AG04450 (cell line): Measurements from ENCODE around the gene ARL10. TPM values are rescaled to one million over a fixed set of nuclear protein-coding genes. Genes with fewer than 3 reads are reported as not detected.
"Not testable (repeated sequence)": the region's sequence is repeated elsewhere in the genome, so short reads cannot be mapped to it uniquely, and the experiment has no call there.

ENCODE experiments used
- CTCF ChIA-PET: fragments of 300-600, 350-600 bp; formaldehyde crosslinking; extraction: SDS; loops from one replicate; lab custom pipeline; 2022; ENCODE audit warnings: antibody characterized with exemption, inconsistent platforms; lab: Charles Lee
- POLR2A ChIA-PET: fragments of 350-600 bp; formaldehyde crosslinking; extraction: SDS; loops from one replicate; lab custom pipeline; 2021; ENCODE audit warnings: antibody characterized with exemption, inconsistent platforms; lab: Yijun Ruan, JAX
- DNase-seq: peaks from one replicate; pipeline ENCODE4 v3.0.0-alpha.2; 2011; ENCODE audit warnings: low read depth, low spot score
- H3K27ac ChIP-seq: one replicate; pipeline ENCODE4 v1.5.1; 2012; ENCODE audit warnings: low read depth, low read length, control low read depth
- H3K27me3 ChIP-seq: one replicate; pipeline ENCODE4 v1.6.0; 2012; ENCODE audit warnings: low read length; ENCODE audit not compliant: control insufficient read depth, insufficient read depth
- H3K4me3 ChIP-seq: 2 replicates; pipeline ENCODE4 v1.5.1; 2011; ENCODE audit warnings: mild to moderate bottlenecking, low read depth, low read length, control low read depth
- H3K9me3 ChIP-seq: 2 replicates; pipeline ENCODE4 v1.5.1; 2012; ENCODE audit warnings: low read length; ENCODE audit not compliant: control insufficient read depth, insufficient read depth
- polyA plus RNA-seq: library from polyadenylated mRNA; depleted of rRNA; stranded (reverse); fragments of >200 nt; gene quantifications from 2 replicates; pipeline ENCODE4 v1.2.3, GENCODE V29; 2011
- TF ChIP-seq, protein P1 (sequence below): IDR thresholded peaks from 2 replicates; pipeline ENCODE4 v1.5.1; 2011; ENCODE audit warnings: low read depth, low read length, control low read depth, inconsistent platforms

Gene ARL10
- polyA plus RNA-seq, 1 experiment = 5.4 TPM

DNA sequence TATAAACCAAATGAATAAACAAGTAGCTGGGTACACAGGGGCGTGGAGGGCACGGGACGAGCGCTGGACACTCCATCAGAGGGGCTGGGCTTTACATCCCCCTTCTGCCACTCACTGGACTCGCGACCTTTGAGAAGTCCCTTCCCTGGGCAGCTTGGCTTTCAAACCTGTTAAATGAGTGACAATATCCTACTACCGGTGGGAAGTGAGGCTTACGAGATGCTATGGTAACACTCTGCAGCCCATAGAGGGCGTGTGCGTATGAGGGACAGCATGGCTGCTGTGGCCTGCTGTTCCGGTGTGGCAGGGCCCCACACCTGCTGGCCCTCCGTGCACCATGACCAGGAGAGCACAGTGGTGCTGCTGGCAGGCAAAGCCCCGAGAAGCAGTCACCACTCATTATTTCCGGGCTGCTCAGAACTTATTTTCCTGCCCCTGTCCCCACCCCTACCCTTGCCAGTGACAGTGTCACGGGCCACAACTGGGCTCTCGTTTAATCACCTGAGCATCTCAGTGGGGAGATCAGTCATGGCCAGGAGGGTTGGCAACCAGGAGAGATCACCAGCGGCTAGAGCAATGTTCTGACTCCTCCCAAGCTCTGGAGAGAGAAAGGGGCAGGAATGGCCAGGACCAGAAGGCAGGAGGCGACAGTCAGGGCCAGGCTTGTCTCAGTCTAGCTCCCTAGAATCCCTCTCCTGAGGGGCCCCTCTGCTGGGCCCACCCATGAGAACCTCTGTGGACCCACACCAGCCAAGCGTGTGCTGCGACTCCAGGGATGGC, 40.6 kb downstream of the ARL10 start:
- CTCF ChIA-PET = interaction anchor here (0.6 to 2.0 kb wide), 2 partner anchors 26 to 42 kb away, joined by 5 to 10 read pairs; no protein-coding TSS in a partner anchor
- Histone ChIP-seq H3K27me3 (no peaks in the 10 kb centered on the region), H3K9me3 (no peaks in the 10 kb centered on the region; the same call in 1 of the 2 replicates), H3K27ac (no peak overlapping the region), H3K4me3 (no peak overlapping the region)
- TF ChIP-seq, protein P1, sequence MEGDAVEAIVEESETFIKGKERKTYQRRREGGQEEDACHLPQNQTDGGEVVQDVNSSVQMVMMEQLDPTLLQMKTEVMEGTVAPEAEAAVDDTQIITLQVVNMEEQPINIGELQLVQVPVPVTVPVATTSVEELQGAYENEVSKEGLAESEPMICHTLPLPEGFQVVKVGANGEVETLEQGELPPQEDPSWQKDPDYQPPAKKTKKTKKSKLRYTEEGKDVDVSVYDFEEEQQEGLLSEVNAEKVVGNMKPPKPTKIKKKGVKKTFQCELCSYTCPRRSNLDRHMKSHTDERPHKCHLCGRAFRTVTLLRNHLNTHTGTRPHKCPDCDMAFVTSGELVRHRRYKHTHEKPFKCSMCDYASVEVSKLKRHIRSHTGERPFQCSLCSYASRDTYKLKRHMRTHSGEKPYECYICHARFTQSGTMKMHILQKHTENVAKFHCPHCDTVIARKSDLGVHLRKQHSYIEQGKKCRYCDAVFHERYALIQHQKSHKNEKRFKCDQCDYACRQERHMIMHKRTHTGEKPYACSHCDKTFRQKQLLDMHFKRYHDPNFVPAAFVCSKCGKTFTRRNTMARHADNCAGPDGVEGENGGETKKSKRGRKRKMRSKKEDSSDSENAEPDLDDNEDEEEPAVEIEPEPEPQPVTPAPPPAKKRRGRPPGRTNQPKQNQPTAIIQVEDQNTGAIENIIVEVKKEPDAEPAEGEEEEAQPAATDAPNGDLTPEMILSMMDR = no peak
- POLR2A ChIA-PET = interaction anchor here (1.1 kb wide), 1 partner anchor 42 kb away, joined by 3 read pairs; no protein-coding TSS in a partner anchor
- DNase-seq = no peak

DNA sequence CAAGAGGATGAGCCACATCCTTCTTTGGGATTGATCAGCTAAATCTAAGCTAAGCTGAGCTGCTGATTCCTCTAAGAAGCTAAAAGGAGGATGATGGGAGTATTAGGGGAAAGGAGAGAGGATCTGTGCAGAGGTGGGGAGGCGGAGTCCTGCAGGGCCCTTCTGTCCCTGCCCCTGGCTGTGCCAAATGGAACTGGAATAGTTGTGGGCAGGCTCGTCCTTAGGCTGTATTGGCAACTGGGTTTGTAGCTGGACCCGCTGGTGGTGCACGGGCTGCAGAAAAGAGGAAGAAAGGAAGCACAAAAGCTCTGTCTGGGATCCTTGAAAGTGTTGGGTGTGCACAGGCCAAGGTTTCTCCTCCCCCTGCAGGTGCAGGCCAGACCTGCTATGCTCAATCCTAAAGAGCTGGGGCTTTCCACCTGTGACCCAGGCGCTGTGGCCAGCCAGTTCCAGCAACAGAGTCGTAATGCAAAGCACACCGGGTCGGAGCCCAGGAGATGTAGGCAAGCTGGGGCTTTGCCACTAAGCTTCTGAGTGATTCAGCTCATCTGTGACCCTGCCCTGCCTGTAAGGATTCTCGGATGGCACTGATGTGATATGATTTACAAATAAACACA, 41.3 kb downstream of the ARL10 start:
- Histone ChIP-seq H3K4me3 (no peak overlapping the region), H3K9me3 (no peaks in the 10 kb centered on the region; the same call in 1 of the 2 replicates), H3K27me3 (no peaks in the 10 kb centered on the region), H3K27ac (no peak overlapping the region)
- TF ChIP-seq, protein P1 = no peak
- DNase-seq = no peak
- POLR2A ChIA-PET = interaction anchor here (0.9 to 1.1 kb wide), 2 partner anchors 41 to 131 kb away, joined by 3 read pairs; partner anchors contain the start of gene RNF44
- CTCF ChIA-PET = interaction anchor here (2.0 kb wide), 1 partner anchor 41 kb away, joined by 10 read pairs; no protein-coding TSS in a partner anchor

DNA sequence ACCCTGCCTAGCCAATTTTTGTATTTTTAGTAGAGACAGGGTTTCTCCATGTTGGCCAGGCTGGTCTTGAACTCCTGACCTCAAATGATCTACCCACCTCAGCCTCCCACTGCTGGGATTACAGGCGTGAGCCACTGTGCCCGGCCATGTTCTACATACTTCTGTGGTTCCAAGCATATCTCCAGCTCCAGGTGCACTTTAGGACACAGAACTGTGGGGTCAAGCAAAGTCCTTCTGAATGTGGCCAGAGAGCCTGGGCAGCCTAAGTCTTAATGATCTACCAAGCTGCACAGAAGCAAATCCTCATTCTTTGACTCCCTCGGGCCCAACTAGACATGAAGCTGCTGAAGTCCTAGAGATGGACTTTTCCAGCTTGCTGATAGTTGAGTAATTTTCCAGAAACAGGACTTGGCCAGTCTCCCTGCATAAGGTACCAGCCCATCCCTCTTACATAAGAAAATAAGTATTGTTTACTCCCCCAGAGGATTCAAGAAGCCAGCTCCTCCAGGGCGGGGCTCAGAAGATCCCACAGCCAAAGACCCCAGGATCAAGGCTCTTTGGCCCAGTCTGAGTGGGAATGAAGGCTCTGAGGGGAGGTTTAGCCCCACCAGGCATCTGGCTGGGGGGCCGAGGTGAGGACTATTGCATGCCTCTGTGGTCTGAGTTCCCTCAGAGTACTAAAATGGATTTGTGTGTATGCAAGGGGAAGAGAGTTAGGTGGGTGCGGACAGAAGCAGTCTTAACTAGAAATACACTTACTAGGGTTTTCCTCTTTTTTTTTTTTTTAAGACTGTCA, 42.4 kb downstream of the ARL10 start:
- Histone ChIP-seq H3K9me3 (no peaks in the 10 kb centered on the region; the same call in 1 of the 2 replicates), H3K27ac (no peak overlapping the region), H3K4me3 (no peak overlapping the region), H3K27me3 (no peaks in the 10 kb centered on the region)
- no peak for DNase-seq
- TF ChIP-seq, protein P1 = no peak
- ChIA-PET CTCF (interaction anchor here (0.5 to 3.4 kb wide), 3 partner anchors 9 to 136 kb away, joined by 3 to 22 read pairs (median 3); partner anchors contain the start of gene FAF2), POLR2A (interaction anchor here (0.9 kb wide), 1 partner anchor 130 kb away, joined by 3 read pairs; the partner anchor contains the start of gene RNF44)

DNA sequence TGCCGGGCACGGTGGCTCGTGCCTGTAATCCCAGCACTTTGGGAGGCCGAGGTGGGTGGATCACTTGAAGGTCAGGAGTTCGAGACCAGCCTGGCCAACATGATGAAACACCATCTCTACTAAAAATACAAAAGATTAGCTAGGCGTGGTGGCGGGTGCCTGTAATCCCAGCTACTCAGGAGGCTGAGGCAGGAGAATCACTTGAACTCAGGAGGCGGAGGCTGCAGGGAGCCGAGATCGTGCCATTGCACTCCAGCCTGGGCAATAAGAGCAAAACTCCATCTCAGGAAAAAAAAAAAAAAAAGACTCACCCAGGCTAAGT, 42.9 kb downstream of the ARL10 start:
- POLR2A ChIA-PET, H3K27me3 ChIP-seq, H3K9me3 ChIP-seq, H3K4me3 ChIP-seq, H3K27ac ChIP-seq, DNase-seq: not testable (repeated sequence)
- CTCF ChIA-PET = interaction anchor here (1.0 to 3.4 kb wide), 2 partner anchors 9 to 40 kb away, joined by 3 to 22 read pairs; partner anchors contain the start of gene FAF2

DNA sequence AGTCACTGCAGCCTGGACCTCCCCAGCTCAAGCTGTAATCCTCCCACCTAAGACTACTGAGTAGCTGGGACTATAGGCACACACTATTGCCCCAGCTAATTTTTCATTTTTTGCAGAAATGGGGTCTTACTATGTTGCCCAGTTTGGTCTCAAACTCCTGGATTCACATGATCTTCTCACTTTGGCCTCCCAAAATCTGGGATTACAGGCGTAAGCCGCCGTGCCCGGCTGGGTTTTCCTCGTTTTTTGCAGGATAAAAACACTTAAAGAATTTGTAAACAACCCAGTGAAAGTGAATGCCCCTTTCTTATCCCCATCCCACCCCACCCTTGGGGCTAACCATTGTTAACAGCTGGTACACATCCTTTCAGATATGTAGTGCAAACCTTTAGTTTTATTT, 43.3 kb downstream of the ARL10 start:
- no peak overlapping the region for H3K27ac ChIP-seq
- no peaks in the 10 kb centered on the region for H3K27me3 ChIP-seq
- no peaks in the 10 kb centered on the region; the same call in 1 of the 2 replicates for H3K9me3 ChIP-seq
- DNase-seq = no peak
- no peak overlapping the region for H3K4me3 ChIP-seq
- TF ChIP-seq, protein P1 = no peak
- ChIA-PET POLR2A (no interaction called here), CTCF (interaction anchor here (0.5 to 3.4 kb wide), 4 partner anchors 8 to 1763 kb away, joined by 3 to 22 read pairs (median 6); partner anchors contain the start of gene FAF2)
